ENCODE measurements around the gene CELA2B. TPM values are rescaled to one million over a fixed set of nuclear protein-coding genes. Genes with fewer than 3 reads are reported as not detected.
"Not testable (repeated sequence)": the region's sequence is repeated elsewhere in the genome, so short reads cannot be mapped to it uniquely, and the experiment has no call there.

The CELA2B gene
- polyA plus RNA-seq, 1 donor, result not detected

- H3K27ac ChIP-seq (ENCODE audit: low read length); DNase-seq; H3K9me3 ChIP-seq (ENCODE audit: control insufficient read depth, low read depth, low read length); H3K4me1 ChIP-seq (ENCODE audit: control insufficient read depth, insufficient read depth, low read length); H3K4me3 ChIP-seq (ENCODE audit: low read length); H3K27me3 ChIP-seq (ENCODE audit: control insufficient read depth, insufficient read depth, low read length); H3K36me3 ChIP-seq (ENCODE audit: control insufficient read depth, insufficient read depth, low read length): not testable (repeated sequence)
- WGBS (ENCODE audit: insufficient coverage, low lambda C conversion rate), result no CpG with 5 or more reads among the region's 22 CpGs
Measured at GRCh38 chr1:15466955-15467625, 8.8 kb upstream of the CELA2B start.

DNA sequence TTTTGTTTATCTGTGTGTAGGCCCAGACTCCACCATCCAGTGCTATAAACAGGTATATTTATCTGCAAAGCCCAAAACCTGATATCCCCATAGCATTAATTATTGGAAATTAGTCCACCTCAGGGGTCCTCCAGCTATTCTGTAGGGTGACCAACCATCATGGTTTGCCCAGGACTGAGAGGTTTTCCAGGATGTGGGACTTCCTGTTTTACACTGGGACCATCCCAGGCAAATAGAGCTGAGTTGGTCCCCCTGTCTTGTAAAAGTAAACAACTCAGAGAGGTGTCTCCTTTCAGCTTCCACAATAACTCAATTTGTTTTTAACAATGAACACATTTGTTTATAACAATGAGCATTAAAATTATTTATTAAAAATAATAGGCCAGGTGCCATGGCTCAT, 7.8 kb upstream of the CELA2B start:
- no peak overlapping the region for H3K4me3 ChIP-seq (ENCODE audit: low read length)
- no peaks in the 10 kb centered on the region for H3K36me3 ChIP-seq (ENCODE audit: control insufficient read depth, insufficient read depth, low read length)
- peaks cover 4% of the 10 kb centered on the region for H3K4me1 ChIP-seq (ENCODE audit: control insufficient read depth, insufficient read depth, low read length)
- no peak overlapping the region for H3K27ac ChIP-seq (ENCODE audit: low read length)
- H3K9me3 ChIP-seq (ENCODE audit: control insufficient read depth, low read depth, low read length), result no peaks in the 10 kb centered on the region
- no peaks in the 10 kb centered on the region for H3K27me3 ChIP-seq (ENCODE audit: control insufficient read depth, insufficient read depth, low read length)
- no peak for DNase-seq

GRCh38 chr1:15469361-15469760, 6.5 kb upstream of the CELA2B start:
- Histone ChIP-seq H3K4me3 (ENCODE audit: low read length) (no peak overlapping the region), H3K27ac (ENCODE audit: low read length) (no peak overlapping the region), H3K27me3 (ENCODE audit: control insufficient read depth, insufficient read depth, low read length) (no peaks in the 10 kb centered on the region), H3K36me3 (ENCODE audit: control insufficient read depth, insufficient read depth, low read length) (no peaks in the 10 kb centered on the region), H3K9me3 (ENCODE audit: control insufficient read depth, low read depth, low read length) (no peaks in the 10 kb centered on the region), H3K4me1 (ENCODE audit: control insufficient read depth, insufficient read depth, low read length) (no peaks in the 10 kb centered on the region)
- 90% methylated on average over 2 of the region's 3 CpGs for WGBS (ENCODE audit: insufficient coverage, low lambda C conversion rate)
- no peak for DNase-seq

DNA sequence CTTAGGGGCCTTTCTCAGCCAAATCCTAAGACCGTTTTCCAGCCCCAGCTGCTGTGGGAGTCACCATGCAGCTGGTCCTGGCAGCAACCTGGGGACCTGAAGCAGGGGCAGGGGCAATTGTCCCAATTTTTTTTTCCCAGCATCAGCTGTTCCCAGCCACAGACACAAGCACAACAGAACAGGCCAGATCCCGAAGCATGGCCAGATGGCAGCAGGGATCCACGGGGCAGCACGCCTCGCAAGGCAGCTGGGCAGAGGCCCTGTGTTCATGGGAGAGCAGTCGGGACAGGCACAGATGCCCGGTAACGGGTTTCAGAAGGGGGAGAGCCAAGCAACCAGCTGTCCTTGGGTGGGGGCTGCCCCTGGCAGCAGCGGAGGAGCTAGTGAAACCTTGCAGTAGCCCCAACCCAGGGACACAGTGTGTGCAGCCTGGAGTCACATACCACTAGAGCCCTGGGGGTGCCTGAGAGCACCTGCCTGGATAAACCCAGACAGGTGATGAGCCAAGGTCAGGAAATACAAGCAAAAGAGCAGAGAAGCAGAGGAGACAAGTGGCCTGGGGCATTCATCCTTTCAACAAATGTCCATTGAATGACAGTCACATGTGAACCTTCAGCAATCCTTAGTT, 6.0 kb upstream of the CELA2B start:
- H3K4me3 ChIP-seq (ENCODE audit: low read length); H3K36me3 ChIP-seq (ENCODE audit: control insufficient read depth, insufficient read depth, low read length); H3K27ac ChIP-seq (ENCODE audit: low read length); H3K4me1 ChIP-seq (ENCODE audit: control insufficient read depth, insufficient read depth, low read length); H3K27me3 ChIP-seq (ENCODE audit: control insufficient read depth, insufficient read depth, low read length); H3K9me3 ChIP-seq (ENCODE audit: control insufficient read depth, low read depth, low read length); DNase-seq: not testable (repeated sequence)
- no CpG with 5 or more reads among the region's 9 CpGs for whole genome bisulfite sequencing (ENCODE audit: insufficient coverage, low lambda C conversion rate)

DNA sequence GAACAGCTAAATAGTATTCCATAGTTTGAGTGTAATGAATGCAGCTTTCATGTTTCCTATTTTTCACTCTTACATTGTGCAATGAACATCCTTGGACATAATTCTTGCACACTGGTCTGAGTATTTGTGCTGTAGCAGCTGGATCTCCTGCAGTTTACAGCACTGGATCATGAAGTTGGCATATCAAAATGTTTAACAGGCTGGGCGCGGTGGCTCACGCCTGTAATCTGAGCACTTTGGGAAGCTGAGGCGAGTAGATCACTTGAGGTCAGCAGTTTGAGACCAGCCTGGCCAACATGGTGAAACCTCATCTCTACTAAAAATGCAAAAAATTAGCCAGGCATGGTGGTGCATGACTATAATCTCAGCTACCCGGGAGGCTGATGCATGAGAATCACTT, 4.8 kb upstream of the CELA2B start:
- not testable (repeated sequence) for DNase-seq; H3K27me3 ChIP-seq (ENCODE audit: control insufficient read depth, insufficient read depth, low read length); H3K4me1 ChIP-seq (ENCODE audit: control insufficient read depth, insufficient read depth, low read length); H3K36me3 ChIP-seq (ENCODE audit: control insufficient read depth, insufficient read depth, low read length); H3K4me3 ChIP-seq (ENCODE audit: low read length); H3K9me3 ChIP-seq (ENCODE audit: control insufficient read depth, low read depth, low read length); H3K27ac ChIP-seq (ENCODE audit: low read length)
- WGBS (ENCODE audit: insufficient coverage, low lambda C conversion rate), result no CpG with 5 or more reads among the region's 5 CpGs

DNA sequence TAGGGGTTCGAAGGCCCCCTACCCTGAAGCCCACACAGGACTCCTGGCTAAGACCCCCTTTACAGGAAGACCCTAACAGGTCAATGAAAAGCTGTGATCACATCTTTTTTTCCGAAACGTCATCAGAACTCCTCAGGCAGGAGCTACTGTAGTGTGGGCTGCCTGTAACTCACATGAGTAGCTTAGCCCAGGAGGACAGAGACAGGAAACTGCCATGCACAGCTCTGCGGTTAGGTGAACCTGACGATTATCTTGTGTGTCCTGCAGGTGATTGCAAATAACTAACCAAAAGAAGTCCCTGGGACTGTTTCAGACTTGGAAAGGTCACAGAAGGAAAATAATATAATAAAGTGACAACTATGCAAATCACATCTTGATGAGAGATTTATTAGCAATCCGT, 4.2 kb upstream of the CELA2B start:
- H3K9me3 ChIP-seq (ENCODE audit: control insufficient read depth, low read depth, low read length); H3K36me3 ChIP-seq (ENCODE audit: control insufficient read depth, insufficient read depth, low read length); H3K27me3 ChIP-seq (ENCODE audit: control insufficient read depth, insufficient read depth, low read length); H3K4me1 ChIP-seq (ENCODE audit: control insufficient read depth, insufficient read depth, low read length); H3K4me3 ChIP-seq (ENCODE audit: low read length); DNase-seq; H3K27ac ChIP-seq (ENCODE audit: low read length): not testable (repeated sequence)
- no CpG with 5 or more reads among the region's 6 CpGs for WGBS (ENCODE audit: insufficient coverage, low lambda C conversion rate)

DNA sequence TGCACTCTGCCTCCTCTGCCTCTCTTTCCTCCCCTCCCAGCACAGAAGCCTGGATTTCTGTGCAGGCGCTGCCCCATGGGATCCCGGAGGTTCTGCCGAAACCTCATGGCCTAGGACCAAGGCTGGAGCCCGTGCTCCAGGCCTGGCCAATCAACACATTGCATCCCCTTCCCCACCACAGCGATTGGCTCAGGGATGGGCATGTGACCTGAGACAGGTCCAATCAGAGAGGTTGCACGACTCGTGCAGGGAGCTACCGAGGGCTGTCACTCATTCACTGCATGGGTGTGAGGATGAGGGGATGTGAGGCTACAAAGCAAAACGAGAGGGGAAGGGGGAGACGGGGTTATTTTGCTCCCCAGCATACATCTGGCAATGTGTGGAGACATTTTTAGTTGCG, 3.3 kb upstream of the CELA2B start:
- Histone ChIP-seq H3K27me3 (ENCODE audit: control insufficient read depth, insufficient read depth, low read length) (no peaks in the 10 kb centered on the region), H3K36me3 (ENCODE audit: control insufficient read depth, insufficient read depth, low read length) (no peaks in the 10 kb centered on the region), H3K27ac (ENCODE audit: low read length) (no peak overlapping the region), H3K9me3 (ENCODE audit: control insufficient read depth, low read depth, low read length) (no peaks in the 10 kb centered on the region), H3K4me1 (ENCODE audit: control insufficient read depth, insufficient read depth, low read length) (no peaks in the 10 kb centered on the region), H3K4me3 (ENCODE audit: low read length) (no peak overlapping the region)
- no peak for DNase-seq
- WGBS (ENCODE audit: insufficient coverage, low lambda C conversion rate), result no CpG with 5 or more reads among the region's 11 CpGs

GRCh38 chr1:15476927-15477326, 1.0 kb downstream of the CELA2B start:
- H3K9me3 ChIP-seq (ENCODE audit: control insufficient read depth, low read depth, low read length), result no peaks in the 10 kb centered on the region
- no CpG with 5 or more reads among the region's 3 CpGs for WGBS (ENCODE audit: insufficient coverage, low lambda C conversion rate)
- no peak overlapping the region for H3K4me3 ChIP-seq (ENCODE audit: low read length)
- H3K4me1 ChIP-seq (ENCODE audit: control insufficient read depth, insufficient read depth, low read length), result no peaks in the 10 kb centered on the region
- H3K27ac ChIP-seq (ENCODE audit: low read length), result no peak overlapping the region
- H3K36me3 ChIP-seq (ENCODE audit: control insufficient read depth, insufficient read depth, low read length), result no peaks in the 10 kb centered on the region
- H3K27me3 ChIP-seq (ENCODE audit: control insufficient read depth, insufficient read depth, low read length), result no peaks in the 10 kb centered on the region
- no peak for DNase-seq

- H3K27ac ChIP-seq (ENCODE audit: low read length), result no peak overlapping the region
- H3K4me1 ChIP-seq (ENCODE audit: control insufficient read depth, insufficient read depth, low read length), result no peaks in the 10 kb centered on the region
- no peak for DNase-seq
- no peaks in the 10 kb centered on the region for H3K27me3 ChIP-seq (ENCODE audit: control insufficient read depth, insufficient read depth, low read length)
- WGBS (ENCODE audit: insufficient coverage, low lambda C conversion rate), result 67% methylated on average over 2 of the region's 5 CpGs
- no peaks in the 10 kb centered on the region for H3K9me3 ChIP-seq (ENCODE audit: control insufficient read depth, low read depth, low read length)
- H3K4me3 ChIP-seq (ENCODE audit: low read length), result no peak overlapping the region
- H3K36me3 ChIP-seq (ENCODE audit: control insufficient read depth, insufficient read depth, low read length), result no peaks in the 10 kb centered on the region
Measured at GRCh38 chr1:15477646-15478212, 1.8 kb downstream of the CELA2B start.

- Histone ChIP-seq H3K36me3 (ENCODE audit: control insufficient read depth, insufficient read depth, low read length) (no peaks in the 10 kb centered on the region), H3K4me3 (ENCODE audit: low read length) (no peak overlapping the region), H3K27ac (ENCODE audit: low read length) (no peak overlapping the region), H3K9me3 (ENCODE audit: control insufficient read depth, low read depth, low read length) (no peaks in the 10 kb centered on the region), H3K4me1 (ENCODE audit: control insufficient read depth, insufficient read depth, low read length) (no peaks in the 10 kb centered on the region), H3K27me3 (ENCODE audit: control insufficient read depth, insufficient read depth, low read length) (no peaks in the 10 kb centered on the region)
- DNase-seq, result no peak
- WGBS (ENCODE audit: insufficient coverage, low lambda C conversion rate), result 100% methylated on average over 1 of the region's 11 CpGs
Measured at GRCh38 chr1:15479654-15480347, 3.9 kb downstream of the CELA2B start.

All from large intestine (tissue), 3 donors.